CD4-positive, alpha-beta T cell treated with Interleukin-6 for 4 hours (primary cell): ENCODE results near the gene ZMIZ1.
"Not testable (repeated sequence)": the region's sequence is repeated elsewhere in the genome, so short reads cannot be mapped to it uniquely, and the experiment has no call there.

Source experiments
- DNase-seq: peaks from one replicate; pipeline ENCODE4 v3.0.0-alpha.2; 2020; ENCODE audit warnings: mixed read lengths

The ZMIZ1 gene

GRCh38 chr10:79274279-79275104, 205.7 kb downstream of the ZMIZ1 start:
- no peak for DNase-seq

- no peak for DNase-seq
Measured at GRCh38 chr10:79275105-79275430, 206.3 kb downstream of the ZMIZ1 start.

- no peak for DNase-seq
Measured at GRCh38 chr10:79275431-79275851, 206.7 kb downstream of the ZMIZ1 start.

GRCh38 chr10:79277579-79278269, 209.0 kb downstream of the ZMIZ1 start:
- DNase-seq, result no peak

- DNase-seq, result not testable (repeated sequence)
Measured at GRCh38 chr10:79279047-79279446, 210.3 kb downstream of the ZMIZ1 start.

GRCh38 chr10:79280956-79281355, 212.2 kb downstream of the ZMIZ1 start:
- DNase-seq, result no peak

- DNase-seq, result no peak
Measured at GRCh38 chr10:79282388-79282787, 213.6 kb downstream of the ZMIZ1 start.

- DNase-seq, result no peak
Measured at GRCh38 chr10:79283616-79284015, 214.8 kb downstream of the ZMIZ1 start.

GRCh38 chr10:79284158-79284871, 215.5 kb downstream of the ZMIZ1 start:
- no peak for DNase-seq

GRCh38 chr10:79285315-79286197, 216.8 kb downstream of the ZMIZ1 start:
- peak; percentile 16 for DNase-seq

- DNase-seq, result peak; percentile 91
Measured at GRCh38 chr10:79286318-79286951, 217.7 kb downstream of the ZMIZ1 start.

GRCh38 chr10:79287973-79288723, 219.4 kb downstream of the ZMIZ1 start:
- peak; percentile 8 for DNase-seq

- no peak for DNase-seq
Measured at GRCh38 chr10:79289801-79290200, 221.0 kb downstream of the ZMIZ1 start.

GRCh38 chr10:79292026-79292766, 223.4 kb downstream of the ZMIZ1 start:
- no peak for DNase-seq

GRCh38 chr10:79292891-79293746, 224.4 kb downstream of the ZMIZ1 start:
- DNase-seq, result peak; percentile 57

- no peak for DNase-seq
Measured at GRCh38 chr10:79293841-79294581, 225.2 kb downstream of the ZMIZ1 start.

GRCh38 chr10:79295563-79295962, 226.8 kb downstream of the ZMIZ1 start:
- DNase-seq, result no peak

- no peak for DNase-seq
Measured at GRCh38 chr10:79296431-79296830, 227.7 kb downstream of the ZMIZ1 start.
